Measurements from ENCODE around the gene PGD.

Gene PGD

DNA sequence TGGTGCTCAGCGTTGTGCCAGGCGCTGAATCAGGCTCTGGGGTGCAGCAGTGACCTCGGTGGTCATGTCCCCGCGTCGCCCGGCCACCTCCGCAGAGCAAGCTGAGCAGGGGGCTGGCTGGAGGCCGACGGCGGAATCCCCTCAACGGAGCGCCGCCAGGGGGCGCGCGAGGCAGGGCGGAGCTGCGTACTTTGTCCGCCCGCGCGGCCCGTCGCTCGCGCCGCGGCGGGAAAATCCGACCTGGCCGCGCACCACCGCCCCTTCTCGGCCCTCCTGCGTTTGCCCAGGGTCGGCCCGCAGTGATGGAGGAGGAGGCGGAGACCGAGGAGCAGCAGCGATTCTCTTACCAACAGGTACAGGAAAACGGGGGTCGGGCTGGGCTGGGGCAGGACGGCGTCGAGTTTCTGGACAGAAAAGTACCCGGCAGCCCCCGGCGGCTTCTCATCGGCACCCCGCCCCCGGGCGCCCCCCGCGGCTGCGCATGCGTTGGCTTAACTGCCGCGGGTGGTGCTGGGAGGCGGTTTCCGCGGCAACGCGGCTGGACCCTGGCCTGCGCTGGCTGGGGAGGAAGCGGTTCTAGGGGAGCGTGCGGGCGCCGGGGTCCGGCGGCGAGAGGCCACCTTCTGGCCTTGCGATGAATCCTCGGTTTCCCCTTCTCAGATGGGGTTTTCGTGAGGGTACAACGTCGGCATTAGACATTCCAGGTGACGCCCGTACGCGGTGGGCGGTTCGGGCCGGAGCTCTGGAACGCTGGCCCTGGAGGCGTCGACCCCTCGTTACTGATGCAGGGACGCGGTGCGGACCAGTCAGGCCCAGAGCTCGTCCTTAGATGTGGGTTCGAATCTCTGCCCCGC lies 31.6 kb downstream of the PGD start, which contains the start of gene CENPS (continued):
- TF ChIP-seq, protein P1, sequence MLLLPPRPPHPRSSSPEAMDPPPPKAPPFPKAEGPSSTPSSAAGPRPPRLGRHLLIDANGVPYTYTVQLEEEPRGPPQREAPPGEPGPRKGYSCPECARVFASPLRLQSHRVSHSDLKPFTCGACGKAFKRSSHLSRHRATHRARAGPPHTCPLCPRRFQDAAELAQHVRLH (tag by site-specific recombination; IDR thresholded peaks at IDR 0.05) = peak; percentile 79
- TF ChIP-seq SALL2 (tag by site-specific recombination; IDR thresholded peaks at IDR 0.05; ENCODE audit: borderline replicate concordance) (no peak), ZBTB7A (tag by site-specific recombination; IDR thresholded peaks at IDR 0.05; ENCODE audit: low read depth) (peak; percentile 90; the same call in 1 of the 2 replicates), ZNF830 (tag by site-specific recombination; IDR thresholded peaks at IDR 0.05; ENCODE audit: low read depth) (no peak), ZSCAN30 (tag by site-specific recombination; IDR thresholded peaks at IDR 0.05) (peak; percentile 97), ZNF184 (tag by site-specific recombination; IDR thresholded peaks at IDR 0.05) (peak; percentile 63; the same call in 1 of the 2 replicates), ZNF132 (tag by site-specific recombination; IDR thresholded peaks at IDR 0.05; ENCODE audit: borderline replicate concordance) (no peak), ZNF266 (tag by site-specific recombination; IDR thresholded peaks at IDR 0.05; ENCODE audit: low read depth) (no peak; the same call in 1 of the 2 replicates), ZFHX2 (tag by site-specific recombination; conservative IDR thresholded peaks at IDR 0.05) (peak; percentile 87), ZNF221 (tag by site-specific recombination; IDR thresholded peaks at IDR 0.05; ENCODE audit: borderline replicate concordance) (no peak), ZNF558 (tag by site-specific recombination; IDR thresholded peaks at IDR 0.05) (no peak), GLIS2 (tag by site-specific recombination; IDR thresholded peaks at IDR 0.05) (peak; percentile 97), ZNF37A (tag by site-specific recombination; IDR thresholded peaks at IDR 0.05) (no peak), SETDB1 (IDR thresholded peaks at IDR 0.05; ENCODE audit: insufficient read length, low read length) (peak; percentile 73), ZXDB (tag by site-specific recombination; IDR thresholded peaks at IDR 0.05) (peak; percentile 94), ZNF670 (tag by site-specific recombination; IDR thresholded peaks at IDR 0.05; ENCODE audit: low read depth) (no peak), RBAK (tag by site-specific recombination; IDR thresholded peaks at IDR 0.05) (no peak), TRIM28 (IDR thresholded peaks at IDR 0.05; ENCODE audit: borderline replicate concordance, low read length) (0 out of 2 replicates have a peak, but pooled peaks have one; percentile 31), HOXC10 (CRISPR knock-in tag; IDR thresholded peaks at IDR 0.05) (no peak), ZNF555 (tag by site-specific recombination; conservative IDR thresholded peaks at IDR 0.05) (no peak)
- TF ChIP-seq, protein P2, sequence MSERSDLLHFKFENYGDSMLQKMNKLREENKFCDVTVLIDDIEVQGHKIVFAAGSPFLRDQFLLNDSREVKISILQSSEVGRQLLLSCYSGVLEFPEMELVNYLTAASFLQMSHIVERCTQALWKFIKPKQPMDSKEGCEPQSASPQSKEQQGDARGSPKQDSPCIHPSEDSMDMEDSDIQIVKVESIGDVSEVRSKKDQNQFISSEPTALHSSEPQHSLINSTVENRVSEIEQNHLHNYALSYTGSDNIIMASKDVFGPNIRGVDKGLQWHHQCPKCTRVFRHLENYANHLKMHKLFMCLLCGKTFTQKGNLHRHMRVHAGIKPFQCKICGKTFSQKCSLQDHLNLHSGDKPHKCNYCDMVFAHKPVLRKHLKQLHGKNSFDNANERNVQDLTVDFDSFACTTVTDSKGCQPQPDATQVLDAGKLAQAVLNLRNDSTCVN (tag by site-specific recombination; optimal IDR thresholded peaks at IDR 0.05) = peak; percentile 94
- TF ChIP-seq, protein P3, sequence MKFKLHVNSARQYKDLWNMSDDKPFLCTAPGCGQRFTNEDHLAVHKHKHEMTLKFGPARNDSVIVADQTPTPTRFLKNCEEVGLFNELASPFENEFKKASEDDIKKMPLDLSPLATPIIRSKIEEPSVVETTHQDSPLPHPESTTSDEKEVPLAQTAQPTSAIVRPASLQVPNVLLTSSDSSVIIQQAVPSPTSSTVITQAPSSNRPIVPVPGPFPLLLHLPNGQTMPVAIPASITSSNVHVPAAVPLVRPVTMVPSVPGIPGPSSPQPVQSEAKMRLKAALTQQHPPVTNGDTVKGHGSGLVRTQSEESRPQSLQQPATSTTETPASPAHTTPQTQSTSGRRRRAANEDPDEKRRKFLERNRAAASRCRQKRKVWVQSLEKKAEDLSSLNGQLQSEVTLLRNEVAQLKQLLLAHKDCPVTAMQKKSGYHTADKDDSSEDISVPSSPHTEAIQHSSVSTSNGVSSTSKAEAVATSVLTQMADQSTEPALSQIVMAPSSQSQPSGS (tag by site-specific recombination; IDR thresholded peaks at IDR 0.05; ENCODE audit: low read depth) = no peak
- TF ChIP-seq, protein P4, sequence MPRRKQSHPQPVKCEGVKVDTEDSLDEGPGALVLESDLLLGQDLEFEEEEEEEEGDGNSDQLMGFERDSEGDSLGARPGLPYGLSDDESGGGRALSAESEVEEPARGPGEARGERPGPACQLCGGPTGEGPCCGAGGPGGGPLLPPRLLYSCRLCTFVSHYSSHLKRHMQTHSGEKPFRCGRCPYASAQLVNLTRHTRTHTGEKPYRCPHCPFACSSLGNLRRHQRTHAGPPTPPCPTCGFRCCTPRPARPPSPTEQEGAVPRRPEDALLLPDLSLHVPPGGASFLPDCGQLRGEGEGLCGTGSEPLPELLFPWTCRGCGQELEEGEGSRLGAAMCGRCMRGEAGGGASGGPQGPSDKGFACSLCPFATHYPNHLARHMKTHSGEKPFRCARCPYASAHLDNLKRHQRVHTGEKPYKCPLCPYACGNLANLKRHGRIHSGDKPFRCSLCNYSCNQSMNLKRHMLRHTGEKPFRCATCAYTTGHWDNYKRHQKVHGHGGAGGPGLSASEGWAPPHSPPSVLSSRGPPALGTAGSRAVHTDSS (tag by site-specific recombination; IDR thresholded peaks at IDR 0.05) = no peak
- TF ChIP-seq, protein P5, sequence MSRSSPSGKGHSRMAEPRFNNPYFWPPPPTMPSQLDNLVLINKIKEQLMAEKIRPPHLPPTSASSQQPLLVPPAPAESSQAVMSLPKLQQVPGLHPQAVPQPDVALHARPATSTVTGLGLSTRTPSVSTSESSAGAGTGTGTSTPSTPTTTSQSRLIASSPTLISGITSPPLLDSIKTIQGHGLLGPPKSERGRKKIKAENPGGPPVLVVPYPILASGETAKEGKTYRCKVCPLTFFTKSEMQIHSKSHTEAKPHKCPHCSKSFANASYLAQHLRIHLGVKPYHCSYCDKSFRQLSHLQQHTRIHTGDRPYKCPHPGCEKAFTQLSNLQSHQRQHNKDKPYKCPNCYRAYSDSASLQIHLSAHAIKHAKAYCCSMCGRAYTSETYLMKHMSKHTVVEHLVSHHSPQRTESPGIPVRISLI (tag by site-specific recombination; IDR thresholded peaks at IDR 0.05) = no peak
- TF ChIP-seq, protein P6, sequence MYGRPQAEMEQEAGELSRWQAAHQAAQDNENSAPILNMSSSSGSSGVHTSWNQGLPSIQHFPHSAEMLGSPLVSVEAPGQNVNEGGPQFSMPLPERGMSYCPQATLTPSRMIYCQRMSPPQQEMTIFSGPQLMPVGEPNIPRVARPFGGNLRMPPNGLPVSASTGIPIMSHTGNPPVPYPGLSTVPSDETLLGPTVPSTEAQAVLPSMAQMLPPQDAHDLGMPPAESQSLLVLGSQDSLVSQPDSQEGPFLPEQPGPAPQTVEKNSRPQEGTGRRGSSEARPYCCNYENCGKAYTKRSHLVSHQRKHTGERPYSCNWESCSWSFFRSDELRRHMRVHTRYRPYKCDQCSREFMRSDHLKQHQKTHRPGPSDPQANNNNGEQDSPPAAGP (tag by site-specific recombination; IDR thresholded peaks at IDR 0.05) = peak; percentile 92
- TF ChIP-seq, protein P7, sequence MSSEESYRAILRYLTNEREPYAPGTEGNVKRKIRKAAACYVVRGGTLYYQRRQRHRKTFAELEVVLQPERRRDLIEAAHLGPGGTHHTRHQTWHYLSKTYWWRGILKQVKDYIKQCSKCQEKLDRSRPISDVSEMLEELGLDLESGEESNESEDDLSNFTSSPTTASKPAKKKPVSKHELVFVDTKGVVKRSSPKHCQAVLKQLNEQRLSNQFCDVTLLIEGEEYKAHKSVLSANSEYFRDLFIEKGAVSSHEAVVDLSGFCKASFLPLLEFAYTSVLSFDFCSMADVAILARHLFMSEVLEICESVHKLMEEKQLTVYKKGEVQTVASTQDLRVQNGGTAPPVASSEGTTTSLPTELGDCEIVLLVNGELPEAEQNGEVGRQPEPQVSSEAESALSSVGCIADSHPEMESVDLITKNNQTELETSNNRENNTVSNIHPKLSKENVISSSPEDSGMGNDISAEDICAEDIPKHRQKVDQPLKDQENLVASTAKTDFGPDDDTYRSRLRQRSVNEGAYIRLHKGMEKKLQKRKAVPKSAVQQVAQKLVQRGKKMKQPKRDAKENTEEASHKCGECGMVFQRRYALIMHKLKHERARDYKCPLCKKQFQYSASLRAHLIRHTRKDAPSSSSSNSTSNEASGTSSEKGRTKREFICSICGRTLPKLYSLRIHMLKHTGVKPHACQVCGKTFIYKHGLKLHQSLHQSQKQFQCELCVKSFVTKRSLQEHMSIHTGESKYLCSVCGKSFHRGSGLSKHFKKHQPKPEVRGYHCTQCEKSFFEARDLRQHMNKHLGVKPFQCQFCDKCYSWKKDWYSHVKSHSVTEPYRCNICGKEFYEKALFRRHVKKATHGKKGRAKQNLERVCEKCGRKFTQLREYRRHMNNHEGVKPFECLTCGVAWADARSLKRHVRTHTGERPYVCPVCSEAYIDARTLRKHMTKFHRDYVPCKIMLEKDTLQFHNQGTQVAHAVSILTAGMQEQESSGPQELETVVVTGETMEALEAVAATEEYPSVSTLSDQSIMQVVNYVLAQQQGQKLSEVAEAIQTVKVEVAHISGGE (tag by site-specific recombination; conservative IDR thresholded peaks at IDR 0.05; ENCODE audit: low read depth) = peak; percentile 34; the same call in 1 of the 2 replicates
- TF ChIP-seq, protein P8, sequence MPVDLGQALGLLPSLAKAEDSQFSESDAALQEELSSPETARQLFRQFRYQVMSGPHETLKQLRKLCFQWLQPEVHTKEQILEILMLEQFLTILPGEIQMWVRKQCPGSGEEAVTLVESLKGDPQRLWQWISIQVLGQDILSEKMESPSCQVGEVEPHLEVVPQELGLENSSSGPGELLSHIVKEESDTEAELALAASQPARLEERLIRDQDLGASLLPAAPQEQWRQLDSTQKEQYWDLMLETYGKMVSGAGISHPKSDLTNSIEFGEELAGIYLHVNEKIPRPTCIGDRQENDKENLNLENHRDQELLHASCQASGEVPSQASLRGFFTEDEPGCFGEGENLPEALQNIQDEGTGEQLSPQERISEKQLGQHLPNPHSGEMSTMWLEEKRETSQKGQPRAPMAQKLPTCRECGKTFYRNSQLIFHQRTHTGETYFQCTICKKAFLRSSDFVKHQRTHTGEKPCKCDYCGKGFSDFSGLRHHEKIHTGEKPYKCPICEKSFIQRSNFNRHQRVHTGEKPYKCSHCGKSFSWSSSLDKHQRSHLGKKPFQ (tag by site-specific recombination; IDR thresholded peaks at IDR 0.05) = 0 out of 2 replicates have a peak, but pooled peaks have one; percentile 17
